Activated CD4-positive, alpha-beta T cell treated with anti-CD3 and anti-CD28 coated beads for 36 hours (primary cell): ENCODE measurements around the gene MICAL2. TPM values are rescaled to one million over a fixed set of nuclear protein-coding genes. Genes with fewer than 3 reads are reported as not detected.
A peak's percentile ranks its signal among the peaks of the same experiment; 100 is the strongest.

Experiments
- ATAC-seq: fragments of 200-7000 bp; cut with Tn5 transposase; one replicate; pipeline ENCODE4 v1.10.0; 2021; ENCODE audit warnings: mild to moderate bottlenecking, moderate library complexity
- CTCF ChIA-PET: fragments of 350-600 bp; sonication (Branson Sonifier 250); formaldehyde crosslinking; loops from one replicate; lab custom pipeline; 2021; ENCODE audit warnings: antibody characterized with exemption; lab: Charles Lee
- POLR2A ChIA-PET: fragments of 350-600 bp; sonication (Branson Sonifier 250); formaldehyde crosslinking; loops from one replicate; lab custom pipeline; 2021; ENCODE audit warnings: antibody characterized with exemption, inconsistent platforms; lab: Charles Lee
- DNase-seq: peaks from one replicate; pipeline ENCODE4 v3.0.0-alpha.2; 2020
- H3K27ac Mint-ChIP-seq: one replicate; pipeline ENCODE4 v1.8.0; 2021; ENCODE audit warnings: mixed read lengths
- H3K27me3 Mint-ChIP-seq: one replicate; pipeline ENCODE4 v1.8.0; 2021; ENCODE audit warnings: mixed read lengths
- H3K36me3 Mint-ChIP-seq: one replicate; pipeline ENCODE4 v1.8.0; 2021; ENCODE audit warnings: low read depth, mixed read lengths
- H3K4me1 Mint-ChIP-seq: one replicate; pipeline ENCODE4 v1.8.0; 2021; ENCODE audit warnings: mixed read lengths
- H3K4me3 Mint-ChIP-seq: one replicate; pipeline ENCODE4 v1.8.0; 2021; ENCODE audit warnings: mild to moderate bottlenecking, moderate library complexity, mixed read lengths
- H3K9me3 Mint-ChIP-seq: one replicate; pipeline ENCODE4 v1.8.0; 2021; ENCODE audit warnings: low read depth, mixed read lengths
- intact Hi-C, 2 experiments: fragments of 100-400 bp; cut with DNase I in 1 of 2; cut with micrococcal nuclease in 1 of 2; formaldehyde crosslinking; loops; one replicate each; pipeline versions ENCODE4 v1.14.2 to v1.15.1; 2022 to 2024; cut with DNase I, micrococcal nuclease
- total RNA-seq, 2 experiments: library from RNA; stranded (reverse); gene quantifications; one replicate each; pipeline ENCODE4 v1.2.3, GENCODE V29; 2021

Gene MICAL2
- total RNA-seq, 2 experiments from 2014 or later, result 186 to 207 TPM

- no peaks in the 10 kb centered on the region for H3K27me3 Mint-ChIP-seq
- no peaks in the 10 kb centered on the region for H3K9me3 Mint-ChIP-seq
- H3K4me1 Mint-ChIP-seq, result peaks cover 18% of the 10 kb centered on the region
- POLR2A ChIA-PET, result interaction anchor here (1.2 kb wide), 1 partner anchor 129 kb away, joined by 5 read pairs; no protein-coding TSS in a partner anchor
- no peak overlapping the region for H3K27ac Mint-ChIP-seq
- DNase-seq, result no peak
- ATAC-seq, result no peak
- CTCF ChIA-PET, result interaction anchor here (0.9 to 7.3 kb wide), 7 partner anchors 10 to 313 kb away, joined by 3 to 168 read pairs (median 9); no protein-coding TSS in a partner anchor
- H3K4me3 Mint-ChIP-seq, result no peak overlapping the region
- H3K36me3 Mint-ChIP-seq, result no peaks in the 10 kb centered on the region
- intact Hi-C loops, result loop anchor here (2.0 to 10.0 kb wide), 8 partner anchors 42 to 1345 kb away; no protein-coding TSS in a partner anchor
Measured at GRCh38 chr11:12279672-12280108, 169.3 kb downstream of the MICAL2 start.

GRCh38 chr11:12280199-12280837 lies 169.9 kb downstream of the MICAL2 start:
- ChIA-PET CTCF (interaction anchor here (0.5 to 7.3 kb wide), 23 partner anchors 9 to 313 kb away, joined by 3 to 168 read pairs (median 7); partner anchors contain the start of gene MICAL2), POLR2A (interaction anchor here (0.6 to 1.2 kb wide), 2 partner anchors 130 to 437 kb away, joined by 3 to 5 read pairs; no protein-coding TSS in a partner anchor)
- intact Hi-C loops, result loop anchor here (2.0 to 10.0 kb wide), 8 partner anchors 43 to 1346 kb away; no protein-coding TSS in a partner anchor
- H3K27ac Mint-ChIP-seq, result peak overlapping the region; percentile 57
- DNase-seq (no peak), ATAC-seq (no peak)
- no peak overlapping the region for H3K4me3 Mint-ChIP-seq
- no peaks in the 10 kb centered on the region for H3K36me3 Mint-ChIP-seq
- H3K9me3 Mint-ChIP-seq, result no peaks in the 10 kb centered on the region
- H3K4me1 Mint-ChIP-seq, result peaks cover 18% of the 10 kb centered on the region
- H3K27me3 Mint-ChIP-seq, result no peaks in the 10 kb centered on the region

DNA sequence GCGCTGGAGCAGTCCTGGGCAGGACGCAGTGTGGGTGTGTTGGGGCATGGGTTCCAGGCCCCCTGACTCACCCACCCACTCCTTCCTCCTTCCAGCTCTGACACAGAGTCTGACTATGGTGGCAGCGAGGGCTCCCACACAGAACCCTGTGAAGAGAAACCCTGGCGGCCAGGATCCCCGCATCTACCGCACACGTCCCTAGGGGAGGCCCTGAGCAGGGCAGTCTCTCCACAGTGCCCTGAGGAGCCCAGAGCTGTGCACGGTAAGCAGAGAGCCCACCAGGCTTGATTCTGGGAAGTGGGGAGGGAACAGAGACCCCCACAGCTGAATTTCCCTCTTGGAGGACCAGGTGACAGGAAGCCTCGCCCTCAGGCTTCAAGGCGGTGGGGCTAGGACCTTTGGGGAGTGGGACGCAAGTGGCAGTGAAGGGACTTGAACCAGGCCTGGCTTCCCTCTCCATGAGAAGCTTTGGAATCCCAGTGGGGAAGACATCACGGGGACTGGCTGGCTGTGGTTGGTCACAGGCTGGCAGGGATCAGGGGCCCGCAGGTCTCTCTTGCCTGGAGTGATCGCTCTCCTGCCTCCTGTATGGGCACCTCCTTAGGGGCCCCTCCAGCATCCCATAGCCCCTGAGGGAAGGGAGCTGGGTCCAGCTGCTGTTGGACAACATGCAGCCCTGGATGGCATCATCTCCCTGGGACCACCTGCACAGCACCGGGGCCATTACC lies 170.6 kb downstream of the MICAL2 start:
- Mint-ChIP-seq H3K9me3 (no peaks in the 10 kb centered on the region), H3K4me3 (no peak overlapping the region), H3K36me3 (no peaks in the 10 kb centered on the region), H3K4me1 (peaks cover 18% of the 10 kb centered on the region), H3K27me3 (no peaks in the 10 kb centered on the region), H3K27ac (peak overlapping the region; percentile 62)
- POLR2A ChIA-PET, result interaction anchor here (0.6 to 1.5 kb wide), 4 partner anchors 130 to 438 kb away, joined by 3 to 5 read pairs (median 4); no protein-coding TSS in a partner anchor
- ATAC-seq, result peak; percentile 57
- CTCF ChIA-PET, result interaction anchor here (0.7 to 7.3 kb wide), 49 partner anchors 10 to 510 kb away, joined by 3 to 168 read pairs (median 4); partner anchors contain the start of gene MICAL2
- peak; percentile 52 for DNase-seq
- intact Hi-C loops, result loop anchor here (2.0 to 10.0 kb wide), 8 partner anchors 44 to 1346 kb away; no protein-coding TSS in a partner anchor

DNA sequence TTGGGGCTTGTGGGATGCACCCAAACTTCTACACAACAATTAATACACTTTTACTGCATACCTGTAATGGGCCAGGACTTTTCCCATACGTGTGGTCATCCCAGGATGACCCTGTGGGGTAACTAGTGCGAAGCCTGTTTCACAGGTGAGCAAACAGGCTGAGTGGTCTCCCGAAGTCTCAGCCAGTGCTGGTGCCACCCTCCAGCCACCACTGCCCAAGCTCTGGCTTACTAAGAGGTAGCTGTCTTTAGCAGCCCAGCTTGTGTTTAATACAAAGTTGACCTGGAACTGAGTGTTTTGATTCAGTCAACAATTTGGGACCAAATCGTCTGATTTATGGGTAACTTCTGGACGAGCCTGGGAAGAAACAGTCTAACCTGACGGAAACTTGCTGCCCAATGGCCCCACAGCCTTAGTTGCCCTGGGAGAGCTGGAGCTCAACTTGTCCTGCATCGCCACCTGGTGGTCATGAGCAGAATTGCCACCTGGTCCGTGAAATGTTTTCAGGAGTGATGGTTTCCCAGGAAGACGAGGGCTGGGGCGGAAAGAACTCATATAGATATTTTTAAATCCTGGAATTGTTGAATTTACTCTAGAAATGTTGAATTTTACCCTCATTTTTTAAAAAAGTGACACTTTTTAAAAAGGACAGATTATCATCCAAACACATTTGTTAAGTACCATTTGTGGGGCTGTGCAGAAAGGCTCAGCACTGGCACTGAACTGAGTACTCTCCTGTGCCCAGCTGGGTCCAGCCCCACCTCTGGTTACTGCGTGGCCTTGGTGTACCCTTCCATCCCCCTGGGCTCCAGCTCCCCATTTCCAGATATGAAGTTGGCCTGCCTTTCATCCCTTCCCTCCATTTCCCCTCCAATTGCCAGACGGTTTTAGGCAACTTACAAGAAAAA lies 171.4 kb downstream of the MICAL2 start:
- ChIA-PET POLR2A (interaction anchor here (0.7 to 1.5 kb wide), 4 partner anchors 42 to 229 kb away, joined by 3 to 5 read pairs (median 4); no protein-coding TSS in a partner anchor), CTCF (interaction anchor here (0.7 to 7.3 kb wide), 53 partner anchors 10 to 510 kb away, joined by 3 to 168 read pairs (median 4); partner anchors contain the start of gene MICAL2)
- no peaks in the 10 kb centered on the region for H3K27me3 Mint-ChIP-seq

GRCh38 chr11:12282676-12283075 lies 172.3 kb downstream of the MICAL2 start:
- no peak for DNase-seq
- no peak for ATAC-seq
- Mint-ChIP-seq H3K27ac (no peak overlapping the region), H3K9me3 (no peaks in the 10 kb centered on the region), H3K4me1 (peaks cover 18% of the 10 kb centered on the region), H3K4me3 (no peak overlapping the region), H3K36me3 (no peaks in the 10 kb centered on the region), H3K27me3 (no peaks in the 10 kb centered on the region)
- ChIA-PET POLR2A (interaction anchor here (1.5 kb wide), 1 partner anchor 132 kb away, joined by 5 read pairs; no protein-coding TSS in a partner anchor), CTCF (interaction anchor here (0.8 to 7.3 kb wide), 16 partner anchors 14 to 511 kb away, joined by 3 to 168 read pairs (median 6); no protein-coding TSS in a partner anchor)
- intact Hi-C loops, result loop anchor here (1.0 to 10.0 kb wide), 9 partner anchors 45 to 1348 kb away; no protein-coding TSS in a partner anchor

More for the DNA sequence above, 171.4 kb downstream of the MICAL2 start:
- peak; percentile 89 for DNase-seq
- Mint-ChIP-seq H3K4me3 (no peak overlapping the region), H3K4me1 (peaks cover 18% of the 10 kb centered on the region), H3K27ac (peak overlapping the region; percentile 14), H3K36me3 (no peaks in the 10 kb centered on the region), H3K9me3 (no peaks in the 10 kb centered on the region)
- peak; percentile 76 for ATAC-seq
- intact Hi-C loops, result loop anchor here (1.0 to 10.0 kb wide), 10 partner anchors 45 to 1347 kb away; no protein-coding TSS in a partner anchor

GRCh38 chr11:12284316-12285050 lies 174.1 kb downstream of the MICAL2 start:
- Mint-ChIP-seq H3K4me3 (no peak overlapping the region), H3K27me3 (no peaks in the 10 kb centered on the region), H3K9me3 (no peaks in the 10 kb centered on the region), H3K27ac (no peak overlapping the region), H3K36me3 (no peaks in the 10 kb centered on the region), H3K4me1 (peaks cover 20% of the 10 kb centered on the region)
- ATAC-seq (no peak), DNase-seq (no peak)
- CTCF ChIA-PET, result interaction anchor here (0.5 to 4.2 kb wide), 12 partner anchors 9 to 1069 kb away, joined by 3 to 55 read pairs (median 3); no protein-coding TSS in a partner anchor
- intact Hi-C loops, result loop anchor here (5.0 to 10.0 kb wide), 7 partner anchors 47 to 1350 kb away; no protein-coding TSS in a partner anchor
- POLR2A ChIA-PET, result no interaction called here

DNA sequence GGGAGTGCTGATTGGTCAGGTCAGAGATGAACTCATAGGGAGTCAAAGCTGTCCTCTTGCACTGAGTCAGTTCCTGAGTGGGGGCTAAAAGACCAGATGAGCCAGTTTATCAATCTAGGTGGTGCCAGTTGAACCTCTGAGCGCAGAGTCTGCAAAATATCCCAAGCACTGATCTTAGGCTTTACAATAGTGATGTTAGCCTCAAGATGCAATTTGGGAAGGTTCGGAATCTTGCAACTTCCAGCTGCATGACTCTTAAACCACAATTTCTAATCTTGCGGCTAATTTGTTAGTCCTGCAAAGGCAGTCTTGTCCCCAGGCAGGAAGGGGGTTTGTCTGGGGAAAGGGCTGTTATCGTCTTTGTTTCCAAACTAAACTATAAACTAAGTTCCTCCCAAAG lies 174.7 kb downstream of the MICAL2 start:
- no peaks in the 10 kb centered on the region for H3K36me3 Mint-ChIP-seq
- POLR2A ChIA-PET, result interaction anchor here (0.7 kb wide), 1 partner anchor 87 kb away, joined by 3 read pairs; no protein-coding TSS in a partner anchor
- intact Hi-C loops, result loop anchor here (10.0 kb wide), 2 partner anchors 350 to 1350 kb away; no protein-coding TSS in a partner anchor
- no peaks in the 10 kb centered on the region for H3K27me3 Mint-ChIP-seq
- no peaks in the 10 kb centered on the region for H3K9me3 Mint-ChIP-seq
- no peak overlapping the region for H3K27ac Mint-ChIP-seq
- peaks cover 25% of the 10 kb centered on the region for H3K4me1 Mint-ChIP-seq
- CTCF ChIA-PET, result interaction anchor here (0.5 to 4.2 kb wide), 9 partner anchors 37 to 1068 kb away, joined by 3 to 55 read pairs (median 3); no protein-coding TSS in a partner anchor
- ATAC-seq (no peak), DNase-seq (no peak)
- no peak overlapping the region for H3K4me3 Mint-ChIP-seq

DNA sequence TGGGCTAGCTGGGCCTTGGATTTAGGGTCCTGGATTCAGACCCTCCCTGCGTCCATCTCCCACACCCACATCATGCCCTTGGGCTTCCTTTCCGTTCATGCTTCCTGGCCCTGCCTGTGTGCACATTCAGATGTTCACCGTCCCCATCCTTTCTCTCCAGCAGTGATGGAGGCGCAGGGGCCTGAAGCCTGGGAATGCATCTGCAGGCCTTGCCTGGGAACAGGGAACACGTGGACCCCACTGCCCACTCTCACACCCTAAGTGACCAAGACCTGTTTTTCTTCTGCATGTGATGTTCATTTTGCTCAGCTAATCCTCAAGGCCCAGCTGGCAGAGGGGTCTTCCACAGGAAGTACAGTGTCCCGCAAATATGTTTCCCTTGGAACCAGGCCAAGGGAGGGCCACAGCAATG lies 175.4 kb downstream of the MICAL2 start:
- CTCF ChIA-PET, result interaction anchor here (1.0 to 4.2 kb wide), 6 partner anchors 37 to 241 kb away, joined by 3 to 55 read pairs (median 6); no protein-coding TSS in a partner anchor
- intact Hi-C loops, result loop anchor here (10.0 kb wide), 2 partner anchors 351 to 1351 kb away; no protein-coding TSS in a partner anchor

GRCh38 chr11:12286606-12287005 lies 176.2 kb downstream of the MICAL2 start:
- DNase-seq (no peak), ATAC-seq (no peak)
- Mint-ChIP-seq H3K36me3 (no peaks in the 10 kb centered on the region), H3K27me3 (no peaks in the 10 kb centered on the region), H3K9me3 (no peaks in the 10 kb centered on the region), H3K27ac (no peak overlapping the region), H3K4me1 (peaks cover 17% of the 10 kb centered on the region), H3K4me3 (no peak overlapping the region)
- CTCF ChIA-PET, result interaction anchor here (0.6 to 4.2 kb wide), 6 partner anchors 90 to 599 kb away, joined by 3 to 55 read pairs (median 4); no protein-coding TSS in a partner anchor
- intact Hi-C loops, result loop anchor here (10.0 kb wide), 2 partner anchors 352 to 1352 kb away; no protein-coding TSS in a partner anchor
- POLR2A ChIA-PET, result no interaction called here

More for the DNA sequence above, 175.4 kb downstream of the MICAL2 start:
- POLR2A ChIA-PET, result interaction anchor here (0.6 to 0.7 kb wide), 2 partner anchors 49 to 88 kb away, joined by 3 read pairs; no protein-coding TSS in a partner anchor
- Mint-ChIP-seq H3K4me1 (peaks cover 22% of the 10 kb centered on the region), H3K27ac (no peak overlapping the region), H3K36me3 (no peaks in the 10 kb centered on the region), H3K9me3 (no peaks in the 10 kb centered on the region), H3K4me3 (no peak overlapping the region), H3K27me3 (no peaks in the 10 kb centered on the region)
- no peak for DNase-seq
- ATAC-seq, result no peak
